Endodermal cell (in vitro differentiated cells): ENCODE results near the gene NFATC1. TPM values are rescaled to one million over a fixed set of nuclear protein-coding genes. Genes with fewer than 3 reads are reported as not detected.

Source experiments
- DNase-seq: peaks from one replicate; pipeline ENCODE4 v3.0.0-alpha.2; 2017
- H3K27ac ChIP-seq: 2 replicates; pipeline ENCODE4 v1.5.1; 2013; ENCODE audit warnings: mild to moderate bottlenecking, low read depth, low read length, moderate library complexity
- H3K27me3 ChIP-seq: 2 replicates; pipeline ENCODE4 v1.6.1; 2013; ENCODE audit warnings: mild to moderate bottlenecking, low read length, moderate library complexity; ENCODE audit not compliant: insufficient read depth, control insufficient read depth, poor library complexity, severe bottlenecking
- H3K36me3 ChIP-seq: 2 replicates; pipeline ENCODE4 v1.7.0; 2013; ENCODE audit warnings: mild to moderate bottlenecking, low read length, moderate library complexity; ENCODE audit not compliant: control insufficient read depth, insufficient read depth
- H3K4me1 ChIP-seq: one replicate; pipeline ENCODE4 v1.7.0; 2013; ENCODE audit warnings: low read length; ENCODE audit not compliant: control insufficient read depth, insufficient read depth
- H3K4me3 ChIP-seq: 2 replicates; pipeline ENCODE4 v1.5.1; 2013; ENCODE audit warnings: mild to moderate bottlenecking, low read length, moderate library complexity
- H3K9ac ChIP-seq: 2 replicates; pipeline ENCODE4 v1.6.1; 2013; ENCODE audit warnings: mild to moderate bottlenecking, low read length, moderate library complexity; ENCODE audit not compliant: poor library complexity, severe bottlenecking; ENCODE audit errors: extremely low read depth
- H3K9me3 ChIP-seq: 2 replicates; pipeline ENCODE4 v1.6.1; 2013; ENCODE audit warnings: mild to moderate bottlenecking, low read length, moderate library complexity; ENCODE audit not compliant: control insufficient read depth
- H3K27ac Mint-ChIP-seq: 2 replicates; pipeline ENCODE4 v1.8.0; 2020; ENCODE audit warnings: mixed read lengths
- H3K27me3 Mint-ChIP-seq: 2 replicates; pipeline ENCODE4 v1.8.0; 2021; ENCODE audit warnings: mild to moderate bottlenecking, mixed read lengths; ENCODE audit not compliant: insufficient read depth
- H3K36me3 Mint-ChIP-seq: 2 replicates; pipeline ENCODE4 v1.8.0; 2020; ENCODE audit warnings: low read depth, mixed read lengths
- H3K4me1 Mint-ChIP-seq: 2 replicates; pipeline ENCODE4 v1.8.0; 2020; ENCODE audit warnings: mixed read lengths
- H3K4me3 Mint-ChIP-seq: 2 replicates; pipeline ENCODE4 v1.8.0; 2020; ENCODE audit warnings: mild to moderate bottlenecking, moderate library complexity, mixed read lengths
- H3K9me3 Mint-ChIP-seq: 2 replicates; pipeline ENCODE4 v1.8.0; 2020; ENCODE audit warnings: mild to moderate bottlenecking, mixed read lengths
- WGBS, 2 experiments: methylation state at CpG; one replicate each; pipeline versions ENCODE4 v1.1.5 to v1.1.7; 2013; ENCODE audit warnings: missing lambda C conversion rate in 2 of 2, mixed read lengths in 1 of 2; ENCODE audit not compliant: insufficient coverage in 1 of 2, insufficient read length in 1 of 2; 5-methylcytosine and 5-hydroxymethylcytosine counted together
- total RNA-seq, 2 donors: library from RNA; stranded (reverse); fragmentation: NEBNext Ultra II Directional in 1 of 2; extraction: Animal tissue kit (Norgen Biotek cat#: 25700) in 1 of 2; gene quantifications; 2 replicates in 1 of 2; 3 replicates in 1 of 2; pipeline ENCODE4 v1.2.1, GENCODE V29; 2021
- TF ChIP-seq, protein P1 (sequence below): fragments of 200-600 bp; sonication (generic); conservative IDR thresholded peaks from 2 replicates; pipeline ENCODE4 v1.5.0; 2021; ENCODE audit warnings: antibody characterized with exemption, mild to moderate bottlenecking

Gene NFATC1
- total RNA-seq, 2 donors from 2014 or later: 23.4 to 32.5 TPM

DNA sequence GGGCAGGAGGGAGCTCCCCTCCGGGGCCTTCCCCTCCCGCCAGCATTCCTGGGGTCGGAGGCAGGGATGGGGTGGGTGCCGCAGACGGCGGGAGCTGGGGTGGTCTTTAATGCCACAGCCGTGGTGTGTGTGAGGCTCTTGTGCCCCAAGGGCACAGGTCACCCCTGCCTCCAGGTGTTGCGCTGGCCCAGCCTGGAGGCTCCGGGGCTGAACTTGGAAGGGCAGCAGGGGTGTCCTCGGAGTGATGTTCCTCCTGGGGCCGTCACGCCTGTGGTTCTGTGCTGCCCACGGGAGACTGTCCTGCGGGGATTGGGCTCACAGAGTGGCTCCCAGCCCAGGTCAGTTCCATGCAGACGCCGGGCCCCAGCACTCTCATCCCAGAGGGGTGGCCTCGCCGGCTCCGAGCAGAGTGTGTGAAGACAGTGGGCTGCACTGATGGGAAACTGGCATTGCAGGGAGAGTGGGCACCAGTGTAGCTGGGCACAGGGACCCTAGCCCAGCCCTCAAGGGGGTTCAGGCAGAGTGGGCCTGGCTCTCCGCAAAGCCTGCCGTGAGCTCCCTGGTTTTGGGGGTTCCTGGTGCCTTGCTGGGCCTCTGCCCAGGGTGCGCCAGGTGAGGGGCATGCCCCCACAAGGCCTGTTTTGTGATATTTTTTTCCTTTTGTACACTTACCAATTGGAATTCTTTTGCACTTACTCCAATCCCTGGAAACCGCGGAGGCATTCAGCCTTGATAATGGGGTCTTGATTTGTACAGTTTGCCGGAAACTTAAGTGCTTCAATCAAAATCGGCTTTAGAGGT, 56.7 kb downstream of the NFATC1 start:
- Mint-ChIP-seq H3K27me3 (no peaks in the 10 kb centered on the region), H3K9me3 (no peaks in the 10 kb centered on the region), H3K4me3 (no peak overlapping the region), H3K36me3 (peaks cover 41% of the 10 kb centered on the region), H3K27ac (no peak overlapping the region), H3K4me1 (no peaks in the 10 kb centered on the region)
- no peak overlapping the region for H3K4me3 ChIP-seq
- no peak overlapping the region for H3K27ac ChIP-seq
- peaks cover 40% of the 10 kb centered on the region for H3K36me3 ChIP-seq
- no peak overlapping the region for H3K9ac ChIP-seq
- no peaks in the 10 kb centered on the region for H3K4me1 ChIP-seq
- no peaks in the 10 kb centered on the region for H3K9me3 ChIP-seq
- H3K27me3 ChIP-seq: no peaks in the 10 kb centered on the region
- no peak for DNase-seq
- TF ChIP-seq, protein P1, sequence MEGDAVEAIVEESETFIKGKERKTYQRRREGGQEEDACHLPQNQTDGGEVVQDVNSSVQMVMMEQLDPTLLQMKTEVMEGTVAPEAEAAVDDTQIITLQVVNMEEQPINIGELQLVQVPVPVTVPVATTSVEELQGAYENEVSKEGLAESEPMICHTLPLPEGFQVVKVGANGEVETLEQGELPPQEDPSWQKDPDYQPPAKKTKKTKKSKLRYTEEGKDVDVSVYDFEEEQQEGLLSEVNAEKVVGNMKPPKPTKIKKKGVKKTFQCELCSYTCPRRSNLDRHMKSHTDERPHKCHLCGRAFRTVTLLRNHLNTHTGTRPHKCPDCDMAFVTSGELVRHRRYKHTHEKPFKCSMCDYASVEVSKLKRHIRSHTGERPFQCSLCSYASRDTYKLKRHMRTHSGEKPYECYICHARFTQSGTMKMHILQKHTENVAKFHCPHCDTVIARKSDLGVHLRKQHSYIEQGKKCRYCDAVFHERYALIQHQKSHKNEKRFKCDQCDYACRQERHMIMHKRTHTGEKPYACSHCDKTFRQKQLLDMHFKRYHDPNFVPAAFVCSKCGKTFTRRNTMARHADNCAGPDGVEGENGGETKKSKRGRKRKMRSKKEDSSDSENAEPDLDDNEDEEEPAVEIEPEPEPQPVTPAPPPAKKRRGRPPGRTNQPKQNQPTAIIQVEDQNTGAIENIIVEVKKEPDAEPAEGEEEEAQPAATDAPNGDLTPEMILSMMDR: no peak
- 96 to 97% methylated on average over 13 to 26 of the region's 26 CpGs for WGBS, 2 experiments

DNA sequence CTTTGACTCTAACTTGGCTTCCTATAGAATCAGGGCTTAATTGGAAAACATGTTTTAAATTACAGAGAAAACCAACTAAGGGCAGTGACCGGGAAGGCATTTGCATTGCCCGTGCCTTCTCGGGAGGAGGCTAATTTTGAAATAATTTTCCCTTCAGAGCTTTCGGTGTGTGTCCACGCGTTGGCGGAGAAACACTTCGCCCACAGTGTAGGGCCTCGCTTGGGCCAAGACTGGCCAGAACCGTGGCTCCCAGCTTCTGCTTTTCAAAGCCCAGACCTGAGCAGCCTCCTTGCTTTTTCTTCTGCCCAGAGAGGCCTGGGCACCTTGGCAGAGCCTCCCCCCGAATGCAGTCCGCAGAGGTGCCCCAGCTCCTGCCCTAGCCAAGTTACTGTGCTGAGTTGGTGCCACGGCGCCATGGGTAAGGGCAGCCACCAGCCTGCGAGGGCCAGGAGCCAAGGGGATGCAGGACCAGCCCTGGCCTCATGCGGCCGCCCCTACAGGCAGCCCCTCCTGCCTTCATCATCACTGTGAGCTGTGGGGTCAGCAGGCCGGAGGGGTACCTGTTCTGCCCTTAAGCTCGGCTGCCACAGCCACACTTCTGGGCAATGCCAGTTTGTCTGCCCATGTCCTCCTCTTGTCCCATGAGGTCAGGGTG, 57.4 kb downstream of the NFATC1 start:
- Histone ChIP-seq H3K36me3 (peaks cover 40% of the 10 kb centered on the region), H3K27ac (no peak overlapping the region), H3K4me1 (no peaks in the 10 kb centered on the region), H3K9me3 (no peaks in the 10 kb centered on the region), H3K4me3 (no peak overlapping the region), H3K27me3 (no peaks in the 10 kb centered on the region), H3K9ac (no peak overlapping the region)
- Mint-ChIP-seq H3K4me3 (no peak overlapping the region), H3K4me1 (no peaks in the 10 kb centered on the region), H3K36me3 (peaks cover 45% of the 10 kb centered on the region), H3K27me3 (no peaks in the 10 kb centered on the region), H3K27ac (no peak overlapping the region), H3K9me3 (no peaks in the 10 kb centered on the region)
- 95 to 98% methylated on average over 14 to 19 of the region's 19 CpGs for WGBS, 2 experiments
- TF ChIP-seq, protein P1: no peak
- DNase-seq: no peak

DNA sequence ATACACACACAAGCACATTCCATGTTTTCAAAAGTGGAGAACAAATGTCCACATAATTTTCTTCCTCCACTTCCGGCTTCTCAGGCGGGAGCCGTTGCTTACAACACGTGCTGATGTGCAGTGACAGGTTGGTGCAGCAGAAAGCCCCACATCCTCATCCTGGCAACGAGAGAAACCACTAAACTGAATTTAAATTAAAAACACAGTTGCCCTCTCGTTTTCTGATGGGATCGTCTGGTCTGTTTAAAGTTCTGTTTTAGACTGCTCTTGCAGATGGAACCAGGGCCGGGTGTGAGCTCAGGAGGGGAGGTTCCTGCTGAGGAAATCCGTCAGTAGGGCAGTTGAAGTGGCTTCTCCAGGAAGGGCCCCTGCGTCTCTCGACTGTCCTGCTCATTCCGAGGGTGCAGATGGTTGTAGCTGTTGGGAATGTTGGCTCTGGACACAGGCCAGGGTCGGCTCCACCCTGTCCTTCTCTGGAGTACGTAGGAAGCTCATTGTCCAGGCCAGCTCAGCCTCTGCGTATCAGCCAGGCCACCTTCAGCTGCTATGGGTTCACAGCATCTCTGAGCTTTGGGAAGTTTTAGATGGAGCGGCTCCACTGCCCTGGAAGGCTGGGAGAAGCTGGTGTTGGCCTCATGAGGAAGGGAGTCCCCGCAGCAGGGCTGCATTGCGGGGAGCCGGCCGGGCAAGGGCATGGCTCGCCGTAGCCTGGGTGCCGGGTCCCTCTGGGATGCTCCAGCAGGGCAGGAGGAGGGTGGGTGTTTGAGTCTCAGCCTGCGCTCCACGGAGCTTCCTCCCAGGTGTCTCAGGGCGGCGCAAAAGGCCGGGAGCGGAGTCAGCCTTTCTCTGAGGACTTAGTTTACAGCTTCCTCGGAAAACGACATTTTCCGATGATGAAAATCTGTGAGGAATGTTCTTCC, 58.3 kb downstream of the NFATC1 start:
- Mint-ChIP-seq H3K27ac (no peak overlapping the region), H3K4me3 (no peak overlapping the region), H3K36me3 (peaks cover 44% of the 10 kb centered on the region), H3K27me3 (no peaks in the 10 kb centered on the region), H3K9me3 (no peaks in the 10 kb centered on the region), H3K4me1 (no peaks in the 10 kb centered on the region)
- Histone ChIP-seq H3K36me3 (peaks cover 38% of the 10 kb centered on the region), H3K27me3 (no peaks in the 10 kb centered on the region), H3K9ac (no peak overlapping the region), H3K9me3 (no peaks in the 10 kb centered on the region), H3K4me1 (no peaks in the 10 kb centered on the region), H3K27ac (no peak overlapping the region), H3K4me3 (no peak overlapping the region)
- 95 to 98% methylated on average over 24 to 32 of the region's 32 CpGs for WGBS, 2 experiments
- TF ChIP-seq, protein P1: no peak
- DNase-seq: no peak
